BLaER1 treated with 17β-estradiol and CSF1 and Interleukin-3, amounts not matched to agents 10 nM and 100 nM (cell line): ENCODE data around the gene MUC5B.

Experiments
- H3K27ac ChIP-seq, 11 experiments: shearing (Covaris generic); formaldehyde crosslinking; 2 replicates each; pipeline ENCODE4 v1.8.1; 2022
- H3K27me3 ChIP-seq, 11 experiments: shearing (Covaris generic); formaldehyde crosslinking; 2 replicates each; pipeline ENCODE4 v1.8.1; 2022
- H3K36me3 ChIP-seq, 11 experiments: shearing (Covaris generic); formaldehyde crosslinking; 2 replicates each; pipeline ENCODE4 v1.8.1; 2022
- H3K4me1 ChIP-seq, 10 experiments: shearing (Covaris generic); formaldehyde crosslinking; 2 replicates each; pipeline ENCODE4 v1.8.1; 2022
- H3K4me2 ChIP-seq, 11 experiments: shearing (Covaris generic); formaldehyde crosslinking; 2 replicates each; pipeline ENCODE4 v1.8.1; 2022
- H3K4me3 ChIP-seq, 10 experiments: shearing (Covaris generic); formaldehyde crosslinking; 2 replicates each; pipeline ENCODE4 v1.8.1; 2022
- H3K9ac ChIP-seq, 11 experiments: shearing (Covaris generic); formaldehyde crosslinking; 2 replicates each; pipeline ENCODE4 v1.8.1; 2022
- H3K9me3 ChIP-seq, 11 experiments: shearing (Covaris generic); formaldehyde crosslinking; replicated peaks in 1 of 11; 2 replicates each; pipeline ENCODE4 v1.8.1; 2022
- H4K20me1 ChIP-seq, 11 experiments: shearing (Covaris generic); formaldehyde crosslinking; 2 replicates each; pipeline ENCODE4 v1.8.1; 2022
- Cebpa-rat ChIP-seq, 11 experiments: shearing (Covaris generic); IDR thresholded peaks; 2 replicates each; pipeline ENCODE4 v1.8.1; 2022

MUC5B gene

GRCh38 chr11:1202154-1202775 lies 20.6 kb upstream of the MUC5B start:
- H3K27me3 ChIP-seq = peaks cover 3 to 37% (median 21%) of the 10 kb centered on the region in 11 experiments; a peak in 15 of 22 replicates
- no peak overlapping the region for H3K9ac ChIP-seq

GRCh38 chr11:1202776-1203504 lies 19.9 kb upstream of the MUC5B start:
- TF ChIP-seq Cebpa-rat (IDR thresholded peaks at IDR 0.05) = no peak
- H3K27ac ChIP-seq = no peak overlapping the region
- H3K36me3 ChIP-seq = no peaks in the 10 kb centered on the region
- no peaks in the 10 kb centered on the region for H3K9me3 ChIP-seq
- no peak overlapping the region for H3K9ac ChIP-seq
- peaks cover 0 to 13% (median 12%) of the 10 kb centered on the region in 10 experiments; a peak in 13 of 20 replicates for H3K4me1 ChIP-seq
- H3K27me3 ChIP-seq = peaks cover 3 to 38% (median 21%) of the 10 kb centered on the region in 11 experiments; a peak in 15 of 22 replicates
- no peak overlapping the region; a peak in 1 of 22 replicates for H3K4me2 ChIP-seq
- H3K4me3 ChIP-seq = no peak overlapping the region
- peaks cover 0 to 72% (median 5%) of the 10 kb centered on the region in 11 experiments; a peak in 10 of 22 replicates for H4K20me1 ChIP-seq

More at GRCh38 chr11:1202154-1202775, 20.6 kb upstream of the MUC5B start:
- Histone ChIP-seq H3K9me3 (no peaks in the 10 kb centered on the region), H3K27ac (no peak overlapping the region), H3K4me3 (no peak overlapping the region), H3K36me3 (no peaks in the 10 kb centered on the region), H4K20me1 (peaks cover 0 to 67% (median 5%) of the 10 kb centered on the region in 11 experiments; a peak in 10 of 22 replicates), H3K4me1 (peaks cover 0 to 11% (median 5%) of the 10 kb centered on the region in 10 experiments; a peak in 13 of 20 replicates), H3K4me2 (no peak overlapping the region)
- TF ChIP-seq Cebpa-rat (IDR thresholded peaks at IDR 0.05) = no peak

- Histone ChIP-seq H4K20me1 (peaks cover 0 to 64% (median 5%) of the 10 kb centered on the region in 11 experiments; a peak in 10 of 22 replicates), H3K36me3 (no peaks in the 10 kb centered on the region), H3K4me1 (peaks cover 0 to 13% (median 12%) of the 10 kb centered on the region in 10 experiments; a peak in 13 of 20 replicates), H3K27me3 (peaks cover 3 to 31% (median 16%) of the 10 kb centered on the region in 11 experiments; a peak in 15 of 22 replicates), H3K9me3 (no peaks in the 10 kb centered on the region), H3K9ac (no peak overlapping the region), H3K4me3 (no peak overlapping the region), H3K27ac (no peak overlapping the region), H3K4me2 (no peak overlapping the region)
- TF ChIP-seq Cebpa-rat (IDR thresholded peaks at IDR 0.05) = no peak
These were observed 19.2 kb upstream of the MUC5B start for GRCh38 chr11:1203505-1204271.

DNA sequence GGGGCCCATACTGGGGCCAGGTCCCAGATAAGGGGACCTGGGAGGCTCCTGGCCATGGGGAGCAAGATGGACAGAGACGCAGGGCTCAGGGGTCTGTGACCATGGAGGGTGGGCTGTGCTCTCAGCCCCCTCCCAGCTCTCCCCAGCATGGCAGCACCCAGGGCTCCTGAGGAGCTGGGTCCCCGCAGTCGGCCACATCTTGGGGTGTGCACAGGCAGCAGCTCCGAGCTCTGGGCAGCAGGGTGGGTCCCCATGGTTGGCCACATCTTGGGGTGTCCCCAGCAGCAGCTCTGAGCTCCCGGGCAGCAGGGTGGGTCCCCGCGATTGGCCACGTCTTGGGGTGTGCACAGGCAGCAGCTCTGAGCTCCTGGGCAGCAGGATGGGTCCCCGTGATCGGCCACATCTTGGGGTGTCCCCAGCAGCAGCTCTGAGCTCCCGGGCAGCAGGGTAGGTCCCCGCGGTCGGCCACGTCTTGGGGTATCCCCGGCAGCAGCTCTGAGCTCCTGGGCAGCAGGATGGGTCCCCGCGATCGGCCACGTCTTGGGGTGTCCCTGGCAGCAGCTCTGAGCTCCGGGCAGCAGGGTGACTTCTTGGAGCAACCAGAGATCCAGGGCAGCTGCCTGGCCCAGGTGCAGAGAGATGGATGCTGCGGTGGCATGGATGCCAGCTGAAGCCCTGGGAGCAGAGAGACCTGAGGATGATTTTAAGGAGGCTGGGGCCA lies 18.3 kb upstream of the MUC5B start:
- Histone ChIP-seq H3K4me2 (no peak overlapping the region), H4K20me1 (peaks cover 0 to 64% (median 5%) of the 10 kb centered on the region in 11 experiments; a peak in 10 of 22 replicates), H3K9me3 (peaks cover 0 to 3% (median 0%) of the 10 kb centered on the region in 11 experiments; a peak in 2 of 22 replicates), H3K36me3 (no peaks in the 10 kb centered on the region), H3K4me3 (no peak overlapping the region), H3K27ac (no peak overlapping the region), H3K27me3 (peaks cover 2 to 22% (median 8%) of the 10 kb centered on the region in 11 experiments; a peak in 12 of 22 replicates), H3K4me1 (peaks cover 0 to 13% (median 12%) of the 10 kb centered on the region in 10 experiments; a peak in 12 of 20 replicates), H3K9ac (no peak overlapping the region)
- TF ChIP-seq Cebpa-rat (IDR thresholded peaks at IDR 0.05) = no peak

GRCh38 chr11:1205121-1205986 lies 17.5 kb upstream of the MUC5B start:
- Histone ChIP-seq H3K4me1 (peaks cover 0 to 13% (median 12%) of the 10 kb centered on the region in 10 experiments; a peak in 12 of 20 replicates), H3K9me3 (peaks cover 0 to 11% (median 3%) of the 10 kb centered on the region in 11 experiments; a peak in 10 of 22 replicates), H3K27me3 (peaks cover 0 to 15% (median 3%) of the 10 kb centered on the region in 11 experiments; a peak in 7 of 22 replicates), H3K4me3 (no peak overlapping the region), H4K20me1 (peaks cover 0 to 64% (median 5%) of the 10 kb centered on the region in 11 experiments; a peak in 10 of 22 replicates), H3K27ac (no peak overlapping the region), H3K9ac (no peak overlapping the region), H3K4me2 (no peak overlapping the region), H3K36me3 (no peaks in the 10 kb centered on the region)
- TF ChIP-seq Cebpa-rat (IDR thresholded peaks at IDR 0.05) = no peak

DNA sequence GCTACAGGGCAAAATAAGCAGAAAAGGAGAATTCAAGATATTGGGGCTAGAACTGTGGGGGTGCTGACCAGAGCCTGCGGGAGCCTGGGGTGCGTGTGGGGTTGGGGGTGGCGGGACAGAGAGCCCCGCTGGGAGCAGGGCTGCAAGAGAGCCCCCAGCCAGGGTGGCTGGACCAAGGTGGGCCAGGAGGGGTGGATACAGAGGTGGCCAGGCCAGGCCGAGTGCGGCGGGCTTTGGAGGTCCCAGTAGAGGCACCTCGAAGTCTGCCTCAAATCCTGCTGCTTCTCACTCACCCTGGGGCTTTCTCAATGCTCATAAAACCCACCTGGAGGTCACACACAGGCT lies 16.9 kb upstream of the MUC5B start:
- Histone ChIP-seq H3K4me1 (peaks cover 0 to 13% (median 12%) of the 10 kb centered on the region in 10 experiments; a peak in 12 of 20 replicates), H3K4me3 (no peak overlapping the region), H3K27me3 (peaks cover 0 to 9% (median 0%) of the 10 kb centered on the region in 11 experiments; a peak in 2 of 22 replicates), H3K9me3 (peaks cover 5 to 17% (median 9%) of the 10 kb centered on the region in 11 experiments; a peak in 17 of 22 replicates), H3K36me3 (no peaks in the 10 kb centered on the region), H3K4me2 (no peak overlapping the region), H3K9ac (no peak overlapping the region), H3K27ac (no peak overlapping the region), H4K20me1 (peaks cover 0 to 58% (median 5%) of the 10 kb centered on the region in 11 experiments; a peak in 10 of 22 replicates)
- TF ChIP-seq Cebpa-rat (IDR thresholded peaks at IDR 0.05) = no peak

GRCh38 chr11:1206391-1207271 lies 16.2 kb upstream of the MUC5B start:
- no peak overlapping the region for H3K4me3 ChIP-seq
- H3K36me3 ChIP-seq = no peaks in the 10 kb centered on the region
- H3K27ac ChIP-seq = no peak overlapping the region
- peak overlapping the region in 9 of 11 experiments; percentile 10 to 76 (median 52); a peak in 15 of 22 replicates for H3K4me2 ChIP-seq
- H4K20me1 ChIP-seq = peaks cover 0 to 57% (median 5%) of the 10 kb centered on the region in 11 experiments; a peak in 10 of 22 replicates
- H3K9me3 ChIP-seq = peaks cover 11 to 24% (median 16%) of the 10 kb centered on the region in 11 experiments
- peaks cover 0 to 7% (median 0%) of the 10 kb centered on the region in 11 experiments; a peak in 1 of 22 replicates for H3K27me3 ChIP-seq
- H3K4me1 ChIP-seq = peaks cover 0 to 13% (median 12%) of the 10 kb centered on the region in 10 experiments; a peak in 12 of 20 replicates
- TF ChIP-seq Cebpa-rat (IDR thresholded peaks at IDR 0.05) = no peak
- H3K9ac ChIP-seq = peak overlapping the region in 2 of 11 experiments; percentile 15 to 37; a peak in 3 of 22 replicates
